GM21381 (cell line): ENCODE measurements around the gene CELF4.

ENCODE experiments used
- ATAC-seq: cut with Tn5 transposase; IDR thresholded peaks from one replicate; pipeline ENCODE4 v1.9.1; 2021; ENCODE audit warnings: mild to moderate bottlenecking, moderate library complexity; ENCODE audit not compliant: unreplicated experiment

Gene CELF4

DNA sequence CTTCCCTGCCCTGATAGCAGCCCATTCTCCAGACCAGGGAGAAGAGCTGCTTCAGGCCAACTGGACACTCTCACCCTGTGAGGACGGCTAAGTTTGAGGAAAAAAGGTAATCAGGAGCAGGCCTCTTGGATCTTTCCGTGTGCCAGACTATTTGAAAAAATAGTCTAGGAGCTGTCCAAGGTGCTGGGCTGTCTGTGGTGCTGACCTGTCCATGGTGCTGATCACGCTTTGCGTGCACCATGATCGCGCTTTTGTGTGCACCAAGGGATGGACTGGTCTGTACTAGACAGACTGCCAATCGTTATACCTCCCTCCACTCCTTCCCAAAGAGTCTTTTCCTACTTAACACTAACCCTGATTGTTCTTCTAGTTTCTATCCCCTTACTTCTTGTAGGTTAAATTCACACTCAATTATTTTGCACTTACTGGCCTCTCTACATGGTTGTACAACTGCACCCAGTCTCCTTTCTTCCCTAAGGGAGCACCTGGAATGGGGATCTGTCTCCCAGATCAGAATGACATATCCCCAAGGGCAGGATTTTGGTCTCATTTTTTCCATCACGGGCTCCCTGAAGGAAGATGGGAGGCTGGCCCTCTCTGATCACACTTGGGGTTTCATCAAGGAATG lies 295.4 kb downstream of the CELF4 start:
- ATAC-seq: no peak

- ATAC-seq: no peak
Measured at GRCh38 chr18:37266290-37266689, 299.3 kb downstream of the CELF4 start.

GRCh38 chr18:37265382-37265781 lies 300.2 kb downstream of the CELF4 start:
- ATAC-seq: no peak

DNA sequence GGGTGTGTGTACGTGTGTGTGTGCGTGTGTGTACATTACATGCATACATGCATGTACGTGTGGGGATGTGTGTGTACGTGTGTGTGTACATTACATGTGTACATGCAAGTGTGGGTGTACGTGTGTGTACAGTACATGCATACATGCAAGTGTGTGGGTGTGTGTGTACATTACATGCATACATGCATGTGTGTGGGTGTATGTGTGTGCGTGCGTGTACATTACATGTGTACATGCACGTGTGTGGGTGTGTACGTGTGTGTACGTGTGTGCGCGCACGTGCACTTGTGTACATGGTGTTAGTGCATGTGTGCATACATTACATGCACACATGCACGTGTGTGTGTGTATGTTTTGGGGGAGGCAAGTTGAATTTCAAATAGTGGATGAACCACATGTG lies 300.6 kb downstream of the CELF4 start:
- no peak for ATAC-seq

GRCh38 chr18:37261988-37262387 lies 303.6 kb downstream of the CELF4 start:
- no peak for ATAC-seq

GRCh38 chr18:37261246-37261840 lies 304.3 kb downstream of the CELF4 start:
- no peak for ATAC-seq

DNA sequence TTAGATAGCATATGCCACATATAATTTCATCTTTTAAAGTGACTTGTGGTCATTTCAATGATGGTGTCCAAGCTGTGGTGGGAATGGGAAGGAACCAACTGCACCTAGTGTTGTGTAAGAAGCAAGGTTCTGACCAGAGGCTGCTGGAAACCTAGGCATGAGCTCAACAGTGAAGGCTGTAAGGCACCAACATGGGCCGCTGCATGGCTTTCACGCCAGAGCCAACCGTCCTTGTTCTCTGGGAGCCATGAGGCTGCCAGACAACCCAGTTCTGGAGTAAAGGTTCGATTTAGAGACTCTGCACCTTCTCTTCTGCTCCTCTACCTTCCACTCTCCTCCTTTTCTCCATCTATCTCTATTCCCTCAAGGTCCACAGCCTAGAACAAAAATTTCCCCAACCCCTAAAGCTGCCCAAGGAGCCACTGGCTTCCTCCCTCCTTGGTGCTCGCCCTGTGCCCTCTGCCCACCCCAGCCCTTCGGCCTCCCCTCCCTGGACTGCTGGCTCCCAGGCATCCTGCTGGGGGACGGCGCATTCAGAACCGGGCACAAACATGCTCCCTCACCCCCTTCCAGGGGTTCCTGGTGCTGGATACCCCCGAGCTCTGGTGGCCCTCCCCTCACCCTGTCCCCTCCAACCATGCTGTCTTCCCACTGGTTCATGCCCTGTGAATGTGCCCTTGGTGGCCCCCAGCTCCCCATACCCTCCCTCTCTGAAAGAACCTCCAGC lies 305.1 kb downstream of the CELF4 start:
- no peak for ATAC-seq

- no peak for ATAC-seq
Measured at GRCh38 chr18:37259711-37260110, 305.9 kb downstream of the CELF4 start.

- no peak for ATAC-seq
Measured at GRCh38 chr18:37258819-37259218, 306.8 kb downstream of the CELF4 start.

DNA sequence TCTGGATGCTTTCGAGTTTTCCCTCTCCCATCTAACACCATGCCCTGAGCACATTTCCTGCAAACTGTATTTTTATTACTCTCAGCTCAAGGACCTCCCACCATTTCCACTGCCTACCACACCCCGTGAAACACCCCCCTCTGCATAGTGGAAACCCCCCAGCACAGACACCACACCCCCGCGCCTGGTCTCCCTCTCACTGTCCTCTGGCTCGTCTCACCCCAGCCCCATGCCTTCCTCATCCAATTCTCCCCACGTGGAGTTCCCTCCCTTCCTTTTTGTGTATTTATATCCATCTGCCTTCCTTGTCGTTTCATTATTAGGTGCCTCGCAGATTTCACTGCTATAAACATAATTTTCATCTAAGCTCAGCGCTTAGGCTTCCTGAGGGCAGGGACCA lies 307.5 kb downstream of the CELF4 start:
- no peak for ATAC-seq

- no peak for ATAC-seq
Measured at GRCh38 chr18:37254973-37255372, 310.6 kb downstream of the CELF4 start.

- ATAC-seq: no peak
Measured at GRCh38 chr18:37254236-37254754, 311.3 kb downstream of the CELF4 start.

GRCh38 chr18:37253394-37254235 lies 312.0 kb downstream of the CELF4 start:
- ATAC-seq: no peak

- ATAC-seq: no peak
Measured at GRCh38 chr18:37252854-37253393, 312.7 kb downstream of the CELF4 start.

DNA sequence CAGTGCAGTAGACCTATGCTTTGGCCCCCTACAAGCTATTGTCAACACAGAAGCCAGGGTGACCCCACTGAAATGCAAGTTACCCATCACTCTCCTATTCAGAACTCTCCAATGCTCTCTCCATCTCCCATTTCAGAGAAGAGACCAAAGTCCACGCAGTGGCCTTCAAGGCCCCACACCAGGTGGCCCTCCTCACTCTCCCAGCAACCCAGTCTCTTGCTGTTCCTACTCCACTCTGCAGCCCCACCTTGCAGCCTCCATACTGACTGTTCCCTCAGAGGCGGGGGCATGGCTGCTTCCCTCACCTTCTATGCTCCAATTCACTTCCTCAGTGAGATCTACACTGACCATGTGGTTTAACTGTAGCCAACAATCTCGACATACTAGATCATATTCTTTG lies 313.3 kb downstream of the CELF4 start:
- ATAC-seq: no peak

GRCh38 chr18:37251679-37252078 lies 313.9 kb downstream of the CELF4 start:
- no peak for ATAC-seq

- no peak for ATAC-seq
Measured at GRCh38 chr18:37249895-37250618, 315.5 kb downstream of the CELF4 start.

DNA sequence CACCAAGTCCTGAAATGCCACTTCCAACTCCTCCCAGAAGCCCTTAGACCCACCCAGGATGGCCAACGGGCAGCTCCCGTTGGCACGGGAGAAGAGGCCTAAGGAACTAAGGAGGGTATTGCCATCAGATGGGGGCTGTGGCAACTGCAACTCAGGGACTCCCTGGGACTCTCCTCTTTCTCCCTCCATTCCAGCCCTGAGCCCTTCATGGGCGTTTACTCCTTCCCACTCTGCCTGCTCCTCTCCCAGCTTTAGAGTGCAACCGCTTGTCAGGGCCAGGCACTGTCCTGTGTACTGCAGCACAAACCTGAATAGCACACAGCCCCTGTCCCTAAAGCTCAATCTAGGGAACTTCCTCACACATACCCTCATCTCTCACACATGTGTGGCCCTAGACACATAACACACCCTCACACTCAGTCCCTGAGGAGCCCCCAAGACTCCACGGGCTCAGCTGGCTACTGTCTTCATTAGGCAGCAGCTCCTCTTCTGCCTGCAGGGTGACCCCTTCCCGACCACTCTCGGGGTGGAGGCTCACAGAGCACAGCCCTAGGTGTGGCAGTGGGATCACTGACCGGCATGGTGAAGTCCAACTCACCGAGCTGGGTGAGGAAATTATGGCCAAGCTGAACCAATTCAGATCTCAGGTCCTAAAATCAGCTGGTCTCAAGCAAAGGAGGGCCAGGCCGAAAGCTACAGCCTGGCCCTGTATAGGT lies 316.3 kb downstream of the CELF4 start:
- no peak for ATAC-seq

- ATAC-seq: no peak
Measured at GRCh38 chr18:37248281-37248680, 317.3 kb downstream of the CELF4 start.
